NCI-H2196 treated with DMSO at 0.1 percent for 48 hours (cell line): Measurements from ENCODE around the gene FGD3.
"Not testable (repeated sequence)": the region's sequence is repeated elsewhere in the genome, so short reads cannot be mapped to it uniquely, and the experiment has no call there.

Source experiments
- DNase-seq: peaks from one replicate; lab custom pipeline; 2025; ENCODE audit not compliant: unreplicated experiment; lab: John Stamatoyannopoulos, UW

The FGD3 gene

GRCh38 chr9:92947268-92948037, at the start of gene FGD3:
FGD3 (plus strand) TSS chr9:92947523; CDS start chr9:92976257, 28,734 bp downstream.
- DNase-seq: peak; percentile 25

GRCh38 chr9:92905137-92905536, 42.2 kb upstream of the FGD3 start:
- not testable (repeated sequence) for DNase-seq

- DNase-seq: no peak
These were observed 35.5 kb upstream of the FGD3 start for GRCh38 chr9:92911511-92912475.

GRCh38 chr9:92917176-92917800, 30.0 kb upstream of the FGD3 start:
- no peak for DNase-seq

- DNase-seq: no peak
These were observed 26.9 kb upstream of the FGD3 start for GRCh38 chr9:92920437-92920836.

GRCh38 chr9:92931606-92932005, 15.7 kb upstream of the FGD3 start:
- DNase-seq: no peak

- DNase-seq: no peak
These were observed 13.0 kb upstream of the FGD3 start for GRCh38 chr9:92934321-92934720.

GRCh38 chr9:92938025-92938424, 9.3 kb upstream of the FGD3 start:
- no peak for DNase-seq

- DNase-seq: no peak
These were observed 5.5 kb upstream of the FGD3 start for GRCh38 chr9:92941861-92942260.

GRCh38 chr9:92942688-92943616, 4.4 kb upstream of the FGD3 start:
- DNase-seq: peak; percentile 26

- no peak for DNase-seq
These were observed 2.4 kb upstream of the FGD3 start for GRCh38 chr9:92944921-92945320.

- no peak for DNase-seq
These were observed 1.5 kb upstream of the FGD3 start for GRCh38 chr9:92945796-92946195.

GRCh38 chr9:92948038-92948534, 763 bp downstream of the FGD3 start:
- DNase-seq: no peak

GRCh38 chr9:92948632-92949031, 1.3 kb downstream of the FGD3 start:
- DNase-seq: no peak

GRCh38 chr9:92949266-92949982, 2.1 kb downstream of the FGD3 start:
- no peak for DNase-seq

- no peak for DNase-seq
These were observed 3.1 kb downstream of the FGD3 start for GRCh38 chr9:92950359-92950955.

- DNase-seq: no peak
These were observed 5.7 kb downstream of the FGD3 start for GRCh38 chr9:92952906-92953610.

GRCh38 chr9:92954049-92954861, 6.9 kb downstream of the FGD3 start:
- no peak for DNase-seq
